KMS-11 (cell line): ENCODE measurements around the gene YIPF5.

Experiments
- H2AFZ ChIP-seq: fragments of 200-600 bp; sonication (generic); 2 replicates; pipeline ENCODE4 v1.6.1; 2016; ENCODE audit warnings: antibody characterized with exemption, mixed run types, low read depth
- H3K27ac ChIP-seq: fragments of 200-600 bp; sonication (generic); 2 replicates; pipeline ENCODE4 v1.6.1; 2016; ENCODE audit warnings: mild to moderate bottlenecking, mixed run types
- H3K27me3 ChIP-seq: fragments of 200-600 bp; sonication (generic); 2 replicates; pipeline ENCODE4 v1.6.1; 2017; ENCODE audit warnings: mild to moderate bottlenecking, low read depth, mixed run types, moderate library complexity; ENCODE audit not compliant: insufficient read depth
- H3K36me3 ChIP-seq: fragments of 200-600 bp; sonication (generic); 2 replicates; pipeline ENCODE4 v1.6.1; 2017; ENCODE audit warnings: mild to moderate bottlenecking, mixed run types; ENCODE audit not compliant: insufficient read depth
- H3K4me1 ChIP-seq: fragments of 200-600 bp; sonication (generic); 2 replicates; pipeline ENCODE4 v1.6.1; 2016; ENCODE audit warnings: mild to moderate bottlenecking, low read depth, mixed run types; ENCODE audit not compliant: poor library complexity, severe bottlenecking
- H3K4me2 ChIP-seq: fragments of 200-600 bp; sonication (generic); 2 replicates; pipeline ENCODE4 v1.7.0; 2016; ENCODE audit warnings: mild to moderate bottlenecking, mixed run types
- H3K4me3 ChIP-seq: fragments of 200-600 bp; sonication (generic); IDR thresholded peaks from 2 replicates; pipeline ENCODE4 v1.6.1; 2017; ENCODE audit warnings: low read depth, low read length, mixed read lengths; ENCODE audit not compliant: insufficient read depth
- H3K79me2 ChIP-seq: fragments of 200-600 bp; sonication (generic); 2 replicates; pipeline ENCODE4 v1.6.1; 2016; ENCODE audit warnings: low read depth, mixed run types; ENCODE audit not compliant: insufficient read depth
- H3K9ac ChIP-seq: fragments of 200-600 bp; sonication (generic); 2 replicates; pipeline ENCODE4 v1.6.1; 2016; ENCODE audit warnings: mild to moderate bottlenecking, mixed run types
- H4K20me1 ChIP-seq: fragments of 200-600 bp; sonication (generic); 2 replicates; pipeline ENCODE4 v1.6.1; 2016; ENCODE audit warnings: mild to moderate bottlenecking, mixed run types; ENCODE audit not compliant: insufficient read depth
- TF ChIP-seq, protein P1 (sequence below): fragments of 200-600 bp; sonication (generic); conservative IDR thresholded peaks from 2 replicates; pipeline ENCODE4 v1.6.1; 2017; ENCODE audit warnings: low read depth, mild to moderate bottlenecking, antibody characterized with exemption, low read length, moderate library complexity, mixed read lengths

The YIPF5 gene

DNA sequence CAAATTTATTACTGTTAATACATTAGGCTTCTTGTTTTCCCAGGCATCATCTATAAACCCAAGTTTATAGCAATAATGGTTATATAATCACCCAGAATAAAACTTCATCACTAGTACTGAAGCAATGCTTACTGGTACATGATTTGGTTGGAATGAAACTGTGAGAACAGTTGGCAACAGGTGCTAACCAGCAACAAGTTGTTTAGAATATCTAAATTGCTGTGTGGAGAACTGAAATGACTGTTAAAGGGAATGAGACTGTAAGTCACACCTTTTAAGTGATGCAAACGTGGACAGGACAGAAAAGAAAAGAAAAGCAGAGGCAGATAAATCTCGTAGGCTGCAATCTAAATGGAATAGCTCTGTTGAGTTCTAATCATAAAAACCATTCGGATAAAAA lies 2.5 kb downstream of the YIPF5 start:
- Histone ChIP-seq H3K27me3 (no peaks in the 10 kb centered on the region), H3K27ac (no peak overlapping the region), H4K20me1 (no peaks in the 10 kb centered on the region), H2AFZ (no peak overlapping the region), H3K4me3 (no peak overlapping the region), H3K9ac (no peak overlapping the region), H3K79me2 (peaks cover 24% of the 10 kb centered on the region; the same call in 1 of the 2 replicates), H3K4me1 (peaks cover 21% of the 10 kb centered on the region), H3K4me2 (no peak overlapping the region), H3K36me3 (0 out of 2 replicates have a peak, but pooled peaks cover 3% of the 10 kb centered on the region)
- TF ChIP-seq, protein P1, sequence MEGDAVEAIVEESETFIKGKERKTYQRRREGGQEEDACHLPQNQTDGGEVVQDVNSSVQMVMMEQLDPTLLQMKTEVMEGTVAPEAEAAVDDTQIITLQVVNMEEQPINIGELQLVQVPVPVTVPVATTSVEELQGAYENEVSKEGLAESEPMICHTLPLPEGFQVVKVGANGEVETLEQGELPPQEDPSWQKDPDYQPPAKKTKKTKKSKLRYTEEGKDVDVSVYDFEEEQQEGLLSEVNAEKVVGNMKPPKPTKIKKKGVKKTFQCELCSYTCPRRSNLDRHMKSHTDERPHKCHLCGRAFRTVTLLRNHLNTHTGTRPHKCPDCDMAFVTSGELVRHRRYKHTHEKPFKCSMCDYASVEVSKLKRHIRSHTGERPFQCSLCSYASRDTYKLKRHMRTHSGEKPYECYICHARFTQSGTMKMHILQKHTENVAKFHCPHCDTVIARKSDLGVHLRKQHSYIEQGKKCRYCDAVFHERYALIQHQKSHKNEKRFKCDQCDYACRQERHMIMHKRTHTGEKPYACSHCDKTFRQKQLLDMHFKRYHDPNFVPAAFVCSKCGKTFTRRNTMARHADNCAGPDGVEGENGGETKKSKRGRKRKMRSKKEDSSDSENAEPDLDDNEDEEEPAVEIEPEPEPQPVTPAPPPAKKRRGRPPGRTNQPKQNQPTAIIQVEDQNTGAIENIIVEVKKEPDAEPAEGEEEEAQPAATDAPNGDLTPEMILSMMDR = no peak

DNA sequence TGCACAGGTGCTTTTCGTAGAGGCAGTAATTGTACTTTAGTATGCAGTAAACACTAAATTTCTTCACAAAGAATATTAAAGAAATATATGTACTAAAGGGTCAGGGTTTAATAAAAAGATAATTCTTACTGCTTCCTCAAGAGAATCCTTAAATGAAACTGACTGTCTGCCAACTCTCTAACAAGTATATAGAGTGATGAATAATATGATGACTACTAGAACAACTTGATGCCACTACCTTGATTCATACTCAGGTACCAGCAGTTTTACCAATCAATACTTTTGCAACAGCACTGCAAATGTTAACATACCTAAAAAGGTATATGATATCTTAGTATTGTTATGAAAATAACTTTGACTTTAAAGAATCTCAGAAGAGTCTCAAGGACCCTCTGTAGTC lies 3.8 kb downstream of the YIPF5 start:
- Histone ChIP-seq H2AFZ (no peak overlapping the region), H3K9ac (no peak overlapping the region), H3K4me2 (no peak overlapping the region), H3K4me3 (no peak overlapping the region), H4K20me1 (no peaks in the 10 kb centered on the region), H3K36me3 (0 out of 2 replicates have a peak, but pooled peaks cover 3% of the 10 kb centered on the region), H3K79me2 (peaks cover 24% of the 10 kb centered on the region; the same call in 1 of the 2 replicates), H3K4me1 (peaks cover 21% of the 10 kb centered on the region), H3K27me3 (no peaks in the 10 kb centered on the region), H3K27ac (no peak overlapping the region)
- TF ChIP-seq, protein P1 = no peak

DNA sequence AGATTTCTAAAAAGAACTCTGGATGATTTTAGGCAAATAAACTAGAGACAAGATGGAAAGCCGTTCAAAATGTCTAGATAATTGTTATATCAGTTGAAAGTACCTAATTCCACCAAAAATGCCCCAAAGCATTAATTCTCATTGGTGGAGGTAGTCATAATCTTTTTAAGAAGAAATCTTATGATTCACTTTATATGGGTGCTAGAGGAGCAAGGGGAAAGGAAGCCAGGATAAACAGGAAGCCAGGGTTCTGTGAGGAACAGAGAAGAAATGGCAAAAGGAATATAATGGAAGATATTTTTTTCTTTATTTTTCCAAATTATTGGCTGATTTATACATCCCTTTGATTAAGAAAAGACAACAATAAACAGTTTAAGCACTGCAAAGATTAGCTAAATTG lies 7.8 kb downstream of the YIPF5 start:
- Histone ChIP-seq H4K20me1 (no peaks in the 10 kb centered on the region), H3K27ac (no peak overlapping the region), H3K79me2 (0 out of 2 replicates have a peak, but pooled peaks cover 6% of the 10 kb centered on the region), H3K9ac (no peak overlapping the region), H2AFZ (no peak overlapping the region), H3K27me3 (no peaks in the 10 kb centered on the region), H3K4me2 (no peak overlapping the region), H3K4me1 (no peaks in the 10 kb centered on the region), H3K36me3 (peaks cover 6% of the 10 kb centered on the region), H3K4me3 (no peak overlapping the region)
- TF ChIP-seq, protein P1 = no peak

DNA sequence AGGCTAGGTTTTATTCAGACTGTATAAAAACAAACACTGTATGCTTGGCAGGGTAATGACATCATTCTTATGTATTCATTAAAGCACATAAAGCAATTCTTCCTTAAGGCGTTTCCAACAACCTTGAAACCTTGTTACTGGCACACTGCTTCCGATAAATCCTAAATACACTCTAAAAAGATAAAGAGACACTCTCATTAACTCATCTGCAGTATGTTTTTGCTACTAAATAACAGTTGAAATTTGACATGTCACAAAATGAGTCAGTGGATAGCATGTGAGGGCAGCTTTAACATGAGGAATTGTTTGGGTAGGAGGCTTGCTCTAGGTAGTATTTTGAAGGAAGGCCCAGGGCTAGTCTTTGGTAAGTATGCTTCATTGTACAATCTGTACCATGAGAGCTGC lies 13.7 kb downstream of the YIPF5 start:
- no peak overlapping the region for H3K4me3 ChIP-seq
- no peaks in the 10 kb centered on the region for H3K79me2 ChIP-seq
- H3K4me1 ChIP-seq = no peaks in the 10 kb centered on the region
- no peaks in the 10 kb centered on the region for H4K20me1 ChIP-seq
- peaks cover 3% of the 10 kb centered on the region for H3K36me3 ChIP-seq
- H3K9ac ChIP-seq = no peak overlapping the region
- H3K4me2 ChIP-seq = no peak overlapping the region
- no peaks in the 10 kb centered on the region for H3K27me3 ChIP-seq
- TF ChIP-seq, protein P1 = no peak
- no peak overlapping the region for H3K27ac ChIP-seq
- no peak overlapping the region for H2AFZ ChIP-seq

DNA sequence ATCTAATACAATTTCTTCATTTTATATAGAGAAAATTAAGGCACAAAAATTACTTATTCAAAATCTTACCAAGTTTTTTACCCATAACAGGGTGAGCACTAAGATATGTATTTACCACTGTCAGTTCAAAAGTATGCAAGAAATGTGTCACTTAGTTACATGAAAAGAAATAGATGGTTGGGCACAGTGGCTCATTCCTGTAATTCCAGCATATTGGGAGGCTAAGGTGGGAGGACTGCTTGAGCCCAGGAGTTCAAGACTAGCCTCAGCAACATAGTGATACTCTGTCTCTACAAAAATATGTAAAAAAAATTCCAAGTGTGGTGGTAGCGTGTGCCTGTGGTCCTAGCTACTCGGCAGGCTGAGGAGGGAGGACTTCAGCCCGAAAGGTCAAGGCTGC lies 19.4 kb downstream of the YIPF5 start:
- Histone ChIP-seq H3K27ac (no peak overlapping the region), H3K9ac (no peak overlapping the region), H3K4me2 (no peak overlapping the region), H3K4me3 (no peak overlapping the region), H3K36me3 (no peaks in the 10 kb centered on the region), H2AFZ (no peak overlapping the region), H3K79me2 (no peaks in the 10 kb centered on the region), H4K20me1 (no peaks in the 10 kb centered on the region), H3K27me3 (no peaks in the 10 kb centered on the region), H3K4me1 (no peaks in the 10 kb centered on the region)
- TF ChIP-seq, protein P1 = no peak
